ENCODE data around the gene MAST1.

Gene MAST1

DNA sequence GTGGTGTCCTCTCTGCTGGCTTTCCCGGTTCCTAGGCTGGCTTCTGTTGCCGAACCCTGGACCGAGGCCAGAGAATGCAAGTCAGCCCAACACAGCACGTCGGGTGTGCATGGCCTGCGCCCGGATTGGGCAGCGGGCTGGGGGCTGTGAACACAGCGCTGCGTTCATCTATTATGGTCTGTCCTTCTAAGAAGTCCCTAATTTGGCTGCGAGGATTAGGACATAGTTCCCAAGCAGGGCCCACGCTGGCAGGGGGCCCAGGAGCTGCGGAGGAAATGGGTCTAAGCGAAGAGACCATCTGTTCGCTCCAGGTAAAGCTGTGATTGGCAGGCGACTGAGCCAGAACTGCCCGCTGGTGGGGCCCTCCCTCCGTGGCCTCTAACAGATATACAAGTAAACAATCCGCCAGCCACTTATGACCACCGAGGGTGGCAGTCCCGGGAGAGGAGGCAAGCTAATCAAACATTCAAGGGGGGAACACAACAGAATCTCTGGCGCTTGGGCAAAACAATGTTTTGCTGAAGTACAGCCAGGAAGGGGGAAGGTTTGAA, 74.8 kb downstream of the MAST1 start:
- Histone ChIP-seq H3K4me1 (ENCODE audit: control insufficient read depth, insufficient read depth, low read length) (peaks cover 13% of the 10 kb centered on the region), H3K27ac (ENCODE audit: extremely low read depth, low read depth, low read length) (peak overlapping the region; percentile 48), H3K36me3 (ENCODE audit: control insufficient read depth in 2 of 2, insufficient read depth in 1 of 2, low read length in 2 of 2) (no peaks in the 10 kb centered on the region), H3K4me3 (ENCODE audit: low read depth, low read length) (no peak overlapping the region), H3K9me3 (ENCODE audit: control insufficient read depth, insufficient read depth, low read depth, low read length) (no peaks in the 10 kb centered on the region)
- ChIA-PET POLR2A (interaction anchor here (0.6 to 1.1 kb wide), 3 partner anchors 22 to 958 kb away, joined by 3 to 8 read pairs (median 4); partner anchors contain the start of gene GCDH), CTCF (interaction anchor here (0.6 to 1.0 kb wide), 3 partner anchors 53 to 154 kb away, joined by 3 to 6 read pairs (median 4); no protein-coding TSS in a partner anchor)
- no peak for TF ChIP-seq ZNF426 (tag by site-specific recombination; IDR thresholded peaks at IDR 0.05)
- peak; percentile 99 for TF ChIP-seq ZBTB8A (tag by site-specific recombination; IDR thresholded peaks at IDR 0.05)
- no peak for TF ChIP-seq ZNF585B (tag by site-specific recombination; IDR thresholded peaks at IDR 0.05)
- no peak for TF ChIP-seq ZNF768 (tag by site-specific recombination; IDR thresholded peaks at IDR 0.05)
- TF ChIP-seq ZNF549 (tag by site-specific recombination; IDR thresholded peaks at IDR 0.05), result no peak
- no peak for TF ChIP-seq ZNF157 (tag by site-specific recombination; IDR thresholded peaks at IDR 0.05)
- TF ChIP-seq ZNF707 (tag by site-specific recombination; IDR thresholded peaks at IDR 0.05), result no peak
- no peak for TF ChIP-seq ZNF292 (tag by site-specific recombination; IDR thresholded peaks at IDR 0.05; ENCODE audit: borderline replicate concordance, low read depth)
- TF ChIP-seq ZNF398 (tag by site-specific recombination; IDR thresholded peaks at IDR 0.05), result peak; percentile 81
- TF ChIP-seq SETDB1 (IDR thresholded peaks at IDR 0.05; ENCODE audit: insufficient read length, low read length), result no peak
- TF ChIP-seq, protein P1, sequence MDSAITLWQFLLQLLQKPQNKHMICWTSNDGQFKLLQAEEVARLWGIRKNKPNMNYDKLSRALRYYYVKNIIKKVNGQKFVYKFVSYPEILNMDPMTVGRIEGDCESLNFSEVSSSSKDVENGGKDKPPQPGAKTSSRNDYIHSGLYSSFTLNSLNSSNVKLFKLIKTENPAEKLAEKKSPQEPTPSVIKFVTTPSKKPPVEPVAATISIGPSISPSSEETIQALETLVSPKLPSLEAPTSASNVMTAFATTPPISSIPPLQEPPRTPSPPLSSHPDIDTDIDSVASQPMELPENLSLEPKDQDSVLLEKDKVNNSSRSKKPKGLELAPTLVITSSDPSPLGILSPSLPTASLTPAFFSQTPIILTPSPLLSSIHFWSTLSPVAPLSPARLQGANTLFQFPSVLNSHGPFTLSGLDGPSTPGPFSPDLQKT (IDR thresholded peaks at IDR 0.05; ENCODE audit: borderline replicate concordance, low read depth, low read length), result no peak
- TF ChIP-seq FEZF1 (tag by site-specific recombination; IDR thresholded peaks at IDR 0.05), result peak; percentile 88
- no peak for TF ChIP-seq ZNF133 (tag by site-specific recombination; IDR thresholded peaks at IDR 0.05)
- TF ChIP-seq YY1 (tag by site-specific recombination; IDR thresholded peaks at IDR 0.05), result 0 out of 2 replicates have a peak, but pooled peaks have one; percentile 27
- no peak for TF ChIP-seq KLF7 (tag by site-specific recombination; IDR thresholded peaks at IDR 0.05; ENCODE audit: borderline replicate concordance)
- no peak for TF ChIP-seq ZNF514 (tag by site-specific recombination; IDR thresholded peaks at IDR 0.05)
- TF ChIP-seq ZNF621 (tag by site-specific recombination; IDR thresholded peaks at IDR 0.05), result no peak
- TF ChIP-seq, protein P2, sequence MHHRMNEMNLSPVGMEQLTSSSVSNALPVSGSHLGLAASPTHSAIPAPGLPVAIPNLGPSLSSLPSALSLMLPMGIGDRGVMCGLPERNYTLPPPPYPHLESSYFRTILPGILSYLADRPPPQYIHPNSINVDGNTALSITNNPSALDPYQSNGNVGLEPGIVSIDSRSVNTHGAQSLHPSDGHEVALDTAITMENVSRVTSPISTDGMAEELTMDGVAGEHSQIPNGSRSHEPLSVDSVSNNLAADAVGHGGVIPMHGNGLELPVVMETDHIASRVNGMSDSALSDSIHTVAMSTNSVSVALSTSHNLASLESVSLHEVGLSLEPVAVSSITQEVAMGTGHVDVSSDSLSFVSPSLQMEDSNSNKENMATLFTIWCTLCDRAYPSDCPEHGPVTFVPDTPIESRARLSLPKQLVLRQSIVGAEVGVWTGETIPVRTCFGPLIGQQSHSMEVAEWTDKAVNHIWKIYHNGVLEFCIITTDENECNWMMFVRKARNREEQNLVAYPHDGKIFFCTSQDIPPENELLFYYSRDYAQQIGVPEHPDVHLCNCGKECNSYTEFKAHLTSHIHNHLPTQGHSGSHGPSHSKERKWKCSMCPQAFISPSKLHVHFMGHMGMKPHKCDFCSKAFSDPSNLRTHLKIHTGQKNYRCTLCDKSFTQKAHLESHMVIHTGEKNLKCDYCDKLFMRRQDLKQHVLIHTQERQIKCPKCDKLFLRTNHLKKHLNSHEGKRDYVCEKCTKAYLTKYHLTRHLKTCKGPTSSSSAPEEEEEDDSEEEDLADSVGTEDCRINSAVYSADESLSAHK (tag by site-specific recombination; IDR thresholded peaks at IDR 0.05), result no peak
- no peak for TF ChIP-seq REPIN1 (tag by site-specific recombination; IDR thresholded peaks at IDR 0.05; ENCODE audit: low read depth)
- no peak for TF ChIP-seq ZSCAN18 (tag by site-specific recombination; IDR thresholded peaks at IDR 0.05)
- no peak for TF ChIP-seq ZNF266 (tag by site-specific recombination; IDR thresholded peaks at IDR 0.05; ENCODE audit: low read depth)
- TF ChIP-seq ZXDB (tag by site-specific recombination; IDR thresholded peaks at IDR 0.05), result 0 out of 2 replicates have a peak, but pooled peaks have one; percentile 52
- TF ChIP-seq ZNF658 (tag by site-specific recombination; IDR thresholded peaks at IDR 0.05), result no peak
- peak; percentile 69; the same call in 1 of the 2 replicates for TF ChIP-seq IKZF3 (tag by site-specific recombination; IDR thresholded peaks at IDR 0.05)
- peak; percentile 73 for TF ChIP-seq GLIS2 (tag by site-specific recombination; IDR thresholded peaks at IDR 0.05)
- TF ChIP-seq ZNF423 (tag by site-specific recombination; IDR thresholded peaks at IDR 0.05), result no peak
- TF ChIP-seq ZNF654 (tag by site-specific recombination; IDR thresholded peaks at IDR 0.05; ENCODE audit: low read depth), result no peak
- TF ChIP-seq, protein P3, sequence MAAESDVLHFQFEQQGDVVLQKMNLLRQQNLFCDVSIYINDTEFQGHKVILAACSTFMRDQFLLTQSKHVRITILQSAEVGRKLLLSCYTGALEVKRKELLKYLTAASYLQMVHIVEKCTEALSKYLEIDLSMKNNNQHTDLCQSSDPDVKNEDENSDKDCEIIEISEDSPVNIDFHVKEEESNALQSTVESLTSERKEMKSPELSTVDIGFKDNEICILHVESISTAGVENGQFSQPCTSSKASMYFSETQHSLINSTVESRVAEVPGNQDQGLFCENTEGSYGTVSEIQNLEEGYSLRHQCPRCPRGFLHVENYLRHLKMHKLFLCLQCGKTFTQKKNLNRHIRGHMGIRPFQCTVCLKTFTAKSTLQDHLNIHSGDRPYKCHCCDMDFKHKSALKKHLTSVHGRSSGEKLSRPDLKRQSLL (tag by site-specific recombination; IDR thresholded peaks at IDR 0.05), result 0 out of 2 replicates have a peak, but pooled peaks have one; percentile 60
- no peak for TF ChIP-seq ZNF48 (tag by site-specific recombination; IDR thresholded peaks at IDR 0.05)
